K562 (cell line): Measurements from ENCODE around the gene BANF2. TPM values are rescaled to one million over a fixed set of nuclear protein-coding genes. Genes with fewer than 3 reads are reported as not detected.
A peak's percentile ranks its signal among the peaks of the same experiment; 100 is the strongest.

Experiments used
- ATAC-seq: fragments of 200-7000 bp; cut with Tn5 transposase; 3 replicates; pipeline ENCODE4 v1.9.1; 2020; ENCODE audit warnings: moderate library complexity
- BruUV-seq: library from RNA; stranded (reverse); fragments of 400-500 nt; replicated peaks from 2 replicates; lab custom pipeline; 2021; lab: Mats Ljungman, UMichigan
- CTCF ChIA-PET: fragments of 300-600 bp; formaldehyde crosslinking; extraction: SDS; loops from one replicate; lab custom pipeline; 2021; ENCODE audit warnings: low intra/inter-chr PET ratio; lab: Yijun Ruan, JAX
- POLR2A ChIA-PET: fragments of 300-600, 350-650 bp; sonication (Branson Sonifier 250); formaldehyde crosslinking; extraction: SDS; loops from one replicate; lab custom pipeline; 2021; ENCODE audit warnings: antibody characterized with exemption, inconsistent platforms; lab: Yijun Ruan, JAX
- DNase-seq, 4 experiments: peaks; one replicate each; pipeline versions ENCODE4 v3.0.0 to v3.0.0-alpha.2; 2011 to 2018; ENCODE audit warnings: low spot score in 3 of 4, mixed read lengths in 3 of 4; ENCODE audit errors: extremely low read depth in 1 of 4
- FAIRE-seq: peaks from 2 replicates; lab custom pipeline; 2011; peaks lifted over from hg19 to GRCh38; lab: Jason Lieb, UNC
- H2AFZ ChIP-seq: 2 replicates; pipeline ENCODE4 v1.6.0; 2011; ENCODE audit warnings: low read depth, low read length, control low read depth, inconsistent platforms
- H3K27ac ChIP-seq: fragments of 200-600 bp; 3 replicates; pipeline ENCODE4 v1.8.0; 2011; ENCODE audit warnings: low read depth, mild to moderate bottlenecking, control low read depth, inconsistent platforms, low read length, moderate library complexity, mixed read lengths; ENCODE audit errors: extremely low read depth
- H3K27me3 ChIP-seq, 2 experiments: fragments of 300-600 bp in 1 of 2; 2 replicates in 1 of 2; 3 replicates in 1 of 2; pipeline versions ENCODE4 v1.6.0 to v1.8.0; 2011; ENCODE audit warnings: inconsistent platforms in 2 of 2, low read length in 2 of 2, mild to moderate bottlenecking in 1 of 2, mixed read lengths in 1 of 2, moderate library complexity in 1 of 2; ENCODE audit not compliant: control insufficient read depth in 2 of 2, insufficient read depth in 2 of 2
- H3K36me3 ChIP-seq: fragments of 300-600 bp; 3 replicates; pipeline ENCODE4 v1.8.0; 2011; ENCODE audit warnings: mild to moderate bottlenecking, low read length, inconsistent platforms; ENCODE audit not compliant: control insufficient read depth, insufficient read depth
- H3K4me1 ChIP-seq, 2 experiments: fragments of 200-600 bp in 1 of 2; replicated peaks in 1 of 2; 2 replicates in 1 of 2; 3 replicates in 1 of 2; pipeline versions ENCODE4 v1.5.1 to v1.8.0; 2011; ENCODE audit warnings: inconsistent platforms in 2 of 2, low read length in 2 of 2, mild to moderate bottlenecking in 1 of 2, mixed read lengths in 1 of 2, moderate library complexity in 1 of 2; ENCODE audit not compliant: control insufficient read depth in 2 of 2, insufficient read depth in 2 of 2
- H3K4me2 ChIP-seq: 2 replicates; pipeline ENCODE4 v1.6.1; 2011; ENCODE audit warnings: low read length, control low read depth, inconsistent platforms, mixed read lengths; ENCODE audit not compliant: insufficient read depth
- H3K4me3 ChIP-seq: fragments of 200-600 bp; sonication (generic), shearing (Covaris generic); 2 replicates; pipeline ENCODE4 v1.5.1; 2016; ENCODE audit warnings: control low read depth, inconsistent platforms
- H3K79me2 ChIP-seq: fragments of 200-600 bp; 3 replicates; pipeline ENCODE4 v1.8.0; 2011; ENCODE audit warnings: low read length, inconsistent platforms; ENCODE audit not compliant: control insufficient read depth, insufficient read depth
- H3K9ac ChIP-seq, 2 experiments: 2 replicates each; pipeline versions ENCODE4 v1.6.0 to v1.6.1; 2011; ENCODE audit warnings: low read depth in 2 of 2, low read length in 2 of 2, control low read depth in 1 of 2, inconsistent platforms in 1 of 2, mild to moderate bottlenecking in 1 of 2, mixed read lengths in 1 of 2; ENCODE audit not compliant: insufficient read depth in 1 of 2
- H3K9me1 ChIP-seq: one replicate; pipeline ENCODE4 v1.6.0; 2011; ENCODE audit warnings: inconsistent platforms, mild to moderate bottlenecking, low read length, moderate library complexity; ENCODE audit not compliant: control insufficient read depth, insufficient read depth
- H3K9me3 ChIP-seq: replicated peaks from 2 replicates; pipeline ENCODE4 v1.5.1; 2011; ENCODE audit warnings: low read depth, low read length, inconsistent platforms; ENCODE audit not compliant: control insufficient read depth, insufficient read depth
- H4K20me1 ChIP-seq: replicated peaks from 2 replicates; pipeline ENCODE4 v1.6.1; 2011; ENCODE audit warnings: low read length, inconsistent platforms, mixed read lengths; ENCODE audit not compliant: control insufficient read depth, insufficient read depth
- BCOR ChIP-seq: fragments of 450-650 bp; IDR thresholded peaks from 2 replicates; pipeline ENCODE4 v1.6.1; 2016
- CREBBP ChIP-seq: IDR thresholded peaks from one replicate; pipeline ENCODE4 v1.6.1; 2012; ENCODE audit warnings: low read depth, mild to moderate bottlenecking, control low read depth, inconsistent platforms, low read length
- RFX1 ChIP-seq: fragments of 450-650 bp; IDR thresholded peaks from 2 replicates; pipeline ENCODE4 v1.6.1; 2016; ENCODE audit warnings: mild to moderate bottlenecking, moderate library complexity
- SOX6 ChIP-seq: fragments of 450-650 bp; IDR thresholded peaks from 2 replicates; pipeline ENCODE4 v1.6.1; 2014; ENCODE audit warnings: mild to moderate bottlenecking
- STAT5B ChIP-seq: fragments of 250-450 bp; sonication (Bioruptor Pico); IDR thresholded peaks from 2 replicates; pipeline ENCODE4 v1.8.0; 2021; ENCODE audit warnings: mild to moderate bottlenecking, inconsistent platforms
- TCF7L2 ChIP-seq: fragments of 150-350 bp; IDR thresholded peaks from 2 replicates; pipeline ENCODE4 v1.6.1; 2016; ENCODE audit warnings: low read depth, mild to moderate bottlenecking, low read length, moderate library complexity
- ZC3H8 ChIP-seq: fragments of 450-650 bp; IDR thresholded peaks from 2 replicates; pipeline ENCODE4 v1.6.1; 2017
- ZNF41 ChIP-seq: fragments of 250-450 bp; sonication (Bioruptor Pico); conservative IDR thresholded peaks from 2 replicates; pipeline ENCODE4 v1.4.0; 2020; ENCODE audit warnings: mild to moderate bottlenecking
- WGBS: fragments of 100-300 bp; shearing (Covaris generic); methylation state at CpG from one replicate; pipeline ENCODE4 v1.1.6; 2016; ENCODE audit warnings: low coverage, mixed read lengths; ENCODE audit not compliant: insufficient coverage; ENCODE audit errors: missing lambda C conversion rate; 5-methylcytosine and 5-hydroxymethylcytosine counted together
- in situ Hi-C: fragments of 300-500 bp; cut with MboI; formaldehyde crosslinking; loops from 4 replicates; pipeline ENCODE4 v1.15.0; 2018; ENCODE audit warnings: inconsistent platforms, mixed read lengths
- intact Hi-C: fragments of 100-400 bp; cut with micrococcal nuclease; formaldehyde crosslinking; loops from 2 replicates; pipeline ENCODE4 v1.14.2; 2022
- polyA plus RNA-seq, 8 experiments: library from polyadenylated mRNA; depleted of rRNA in 4 of 8; stranded (reverse) in 5 of 8; unstranded in 3 of 8; fragments of >200 nt; fragmentation: Nextera tagmentation in 2 of 8; fragmentation: Illumina TruSeq in 1 of 8; extraction: Ambion mirVana in 2 of 8; extraction: Trizol in 1 of 8; gene quantifications; 2 replicates each; pipeline versions ENCODE4 v1.2.1 to v1.2.3, GENCODE V29; 2011 to 2014; ENCODE audit warnings: inconsistent platforms in 1 of 8, missing spikeins in 1 of 8
- total RNA-seq, 7 experiments: library from RNA; depleted of rRNA in 6 of 7; stranded (reverse); fragments of >200 nt in 6 of 7; fragmentation: Illumina TruSeq in 2 of 7; extraction: Trizol in 2 of 7; gene quantifications; 2 replicates each; pipeline versions ENCODE4 v1.2.1 to v1.2.3, GENCODE V29; 2011 to 2021; ENCODE audit warnings: low replicate concordance in 1 of 7
- TF ChIP-seq, protein P1 (sequence below): fragments of 450-650 bp; IDR thresholded peaks from 2 replicates; pipeline ENCODE4 v1.6.1; 2016; ENCODE audit warnings: borderline replicate concordance

The BANF2 gene
- total and polyA plus RNA-seq, 9 of the 15 experiments (the other 6 are each of a cell fraction or from before 2014, with no cell fraction given), result not detected

DNA sequence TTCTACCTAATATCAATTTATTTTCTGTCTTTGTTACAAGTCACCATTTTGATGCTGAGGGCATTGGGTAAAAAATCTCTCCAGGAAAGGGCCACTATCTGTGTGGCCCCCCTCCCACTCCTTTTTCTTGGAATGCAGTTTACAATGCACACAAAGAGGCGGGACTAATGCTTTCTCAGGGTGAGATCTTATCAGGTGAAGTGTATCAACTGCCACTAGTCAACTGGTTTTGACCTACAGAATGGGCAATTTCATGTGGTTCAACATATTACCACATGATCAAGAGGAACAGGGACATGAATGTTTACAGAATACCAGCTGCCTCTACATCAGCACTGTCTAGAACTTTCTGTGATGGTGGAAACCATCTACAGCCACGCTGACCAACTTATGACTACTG lies 21.5 kb upstream of the BANF2 start (continued):
- no peak for TF ChIP-seq ZNF41 (CRISPR knock-in tag)
- TF ChIP-seq STAT5B (CRISPR knock-in tag), result no peak
- no peak for TF ChIP-seq CREBBP
- peak; percentile 53; the same call in 1 of the 2 replicates for TF ChIP-seq SOX6
- no peak for TF ChIP-seq TCF7L2
- TF ChIP-seq, protein P1, sequence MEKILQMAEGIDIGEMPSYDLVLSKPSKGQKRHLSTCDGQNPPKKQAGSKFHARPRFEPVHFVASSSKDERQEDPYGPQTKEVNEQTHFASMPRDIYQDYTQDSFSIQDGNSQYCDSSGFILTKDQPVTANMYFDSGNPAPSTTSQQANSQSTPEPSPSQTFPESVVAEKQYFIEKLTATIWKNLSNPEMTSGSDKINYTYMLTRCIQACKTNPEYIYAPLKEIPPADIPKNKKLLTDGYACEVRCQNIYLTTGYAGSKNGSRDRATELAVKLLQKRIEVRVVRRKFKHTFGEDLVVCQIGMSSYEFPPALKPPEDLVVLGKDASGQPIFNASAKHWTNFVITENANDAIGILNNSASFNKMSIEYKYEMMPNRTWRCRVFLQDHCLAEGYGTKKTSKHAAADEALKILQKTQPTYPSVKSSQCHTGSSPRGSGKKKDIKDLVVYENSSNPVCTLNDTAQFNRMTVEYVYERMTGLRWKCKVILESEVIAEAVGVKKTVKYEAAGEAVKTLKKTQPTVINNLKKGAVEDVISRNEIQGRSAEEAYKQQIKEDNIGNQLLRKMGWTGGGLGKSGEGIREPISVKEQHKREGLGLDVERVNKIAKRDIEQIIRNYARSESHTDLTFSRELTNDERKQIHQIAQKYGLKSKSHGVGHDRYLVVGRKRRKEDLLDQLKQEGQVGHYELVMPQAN, result no peak
- TF ChIP-seq, all 486 proteins: peak for 20

DNA sequence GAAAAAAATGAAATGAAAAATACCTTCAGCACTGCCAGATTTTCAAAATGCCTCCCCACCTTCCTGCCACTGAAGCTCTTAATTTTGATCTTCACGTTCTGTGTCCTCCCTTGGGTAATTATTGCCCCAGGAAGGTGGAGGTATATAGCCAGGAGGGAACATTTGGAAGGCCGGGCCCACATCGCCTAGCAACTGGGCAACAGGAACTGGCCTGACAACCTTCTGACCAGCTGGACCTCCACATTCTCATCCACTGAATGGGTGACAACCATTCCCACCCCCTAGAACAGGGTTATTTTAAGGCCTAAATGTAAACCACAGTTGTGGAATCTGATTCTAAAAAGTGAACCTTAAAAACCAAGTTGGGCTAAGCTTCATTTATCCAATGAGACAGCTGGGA lies 20.9 kb upstream of the BANF2 start:
- intact Hi-C loops, result no loop called here
- H3K36me3 ChIP-seq, result peaks cover 29% of the 10 kb centered on the region
- POLR2A ChIA-PET, result interaction anchor here (0.7 to 1.1 kb wide), 3 partner anchors 12 to 280 kb away, joined by 3 read pairs; no protein-coding TSS in a partner anchor
- no peak overlapping the region for H2AFZ ChIP-seq
- H3K27ac ChIP-seq, result peak overlapping the region; percentile 65; the same call in 1 of the 3 replicates
- in situ Hi-C loops, result no loop called here
- 71% methylated on average over 3 of the region's 3 CpGs for WGBS
- H3K9me1 ChIP-seq, result peaks cover 3% of the 10 kb centered on the region
- no peak for DNase-seq
- no peaks in the 10 kb centered on the region for H3K9me3 ChIP-seq
- H3K4me3 ChIP-seq, result no peak overlapping the region
- no peak for FAIRE-seq
- BruUV-seq, result no TSS peak
- H4K20me1 ChIP-seq, result peaks cover 7% of the 10 kb centered on the region; the same call in 1 of the 2 replicates
- H3K4me1 ChIP-seq, result peaks cover 14 to 29% of the 10 kb centered on the region in 2 experiments
- peaks cover 1 to 4% of the 10 kb centered on the region in 2 experiments for H3K27me3 ChIP-seq
- no peak for ATAC-seq
- peaks cover 56% of the 10 kb centered on the region for H3K79me2 ChIP-seq
- TF ChIP-seq ZC3H8 (no peak), RFX1 (peak; percentile 29; the same call in 1 of the 2 replicates), BCOR (peak; percentile 43; the same call in 1 of the 2 replicates)
- TF ChIP-seq, all 486 proteins: peak for 2
- H3K4me2 ChIP-seq, result no peak overlapping the region
- H3K9ac ChIP-seq, result no peak overlapping the region
- CTCF ChIA-PET, result no interaction called here
